K562 (cell line): ENCODE data around the gene CPNE6.

ENCODE experiments used
- FOS ChIP-seq: IDR thresholded peaks from 3 replicates; pipeline ENCODE4 v1.6.1; 2011; ENCODE audit not compliant: insufficient read length; ENCODE audit errors: extremely low read depth
- JUN ChIP-seq, 2 experiments: sonication (generic) in 1 of 2; formaldehyde crosslinking in 1 of 2; IDR thresholded peaks; 2 replicates each; pipeline versions ENCODE4 v1.6.1 to v1.8.0; 2012 to 2022; ENCODE audit warnings: borderline replicate concordance in 2 of 2, mild to moderate bottlenecking in 2 of 2, improper control_type of control experiment in 1 of 2, low read depth in 1 of 2, low read length in 1 of 2, missing genetic modification reagents in 1 of 2
- KDM1A ChIP-seq, 2 experiments: fragments of 450-650 bp; IDR thresholded peaks; 2 replicates each; pipeline ENCODE4 v1.6.1; 2016; ENCODE audit warnings: mild to moderate bottlenecking in 2 of 2
- ZNF274 ChIP-seq: IDR thresholded peaks from 2 replicates; pipeline ENCODE4 v1.6.1; 2011; ENCODE audit warnings: low read depth, mild to moderate bottlenecking, low read length, moderate library complexity, borderline replicate concordance
- TF ChIP-seq, protein P1 (sequence below), 3 experiments: IDR thresholded peaks in 2 of 3; conservative IDR thresholded peaks in 1 of 3; 2 replicates each; pipeline ENCODE4 v1.5.1; 2011 to 2012; ENCODE audit warnings: low read length in 3 of 3, mild to moderate bottlenecking in 3 of 3, control low read depth in 2 of 3, improper control_type of control experiment in 1 of 3, inconsistent platforms in 1 of 3, low read depth in 1 of 3, mixed read lengths in 1 of 3, moderate library complexity in 1 of 3; ENCODE audit not compliant: insufficient read depth in 2 of 3

DNA sequence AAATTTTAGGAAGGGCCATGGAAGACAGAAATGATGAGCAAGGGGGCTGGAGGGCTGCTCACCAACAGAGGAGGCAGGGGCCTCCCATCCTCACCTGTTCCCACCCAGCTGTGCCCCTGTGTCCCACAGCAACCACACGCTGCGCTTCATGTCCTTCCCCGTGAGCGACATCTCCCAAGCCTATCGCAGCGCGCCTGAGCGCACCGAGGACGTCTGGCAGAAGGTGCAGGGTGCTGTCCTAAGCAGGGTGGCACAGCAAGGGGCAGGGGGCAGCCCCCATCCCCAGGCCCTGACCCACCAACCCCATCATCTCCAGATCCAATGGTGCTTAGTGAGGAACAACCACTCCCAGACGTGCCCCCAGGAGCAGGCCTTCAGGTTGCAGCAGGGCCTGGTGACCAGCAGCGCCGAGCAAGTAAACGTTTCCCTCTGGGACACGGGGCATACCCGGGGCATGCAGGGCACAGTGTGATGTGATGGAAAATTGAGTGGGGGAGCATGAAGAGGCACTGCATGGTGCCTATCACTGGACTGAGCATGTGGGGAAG is 11.4 kb upstream of the CPNE6 start:
- no peak for TF ChIP-seq FOS
- TF ChIP-seq, protein P1, sequence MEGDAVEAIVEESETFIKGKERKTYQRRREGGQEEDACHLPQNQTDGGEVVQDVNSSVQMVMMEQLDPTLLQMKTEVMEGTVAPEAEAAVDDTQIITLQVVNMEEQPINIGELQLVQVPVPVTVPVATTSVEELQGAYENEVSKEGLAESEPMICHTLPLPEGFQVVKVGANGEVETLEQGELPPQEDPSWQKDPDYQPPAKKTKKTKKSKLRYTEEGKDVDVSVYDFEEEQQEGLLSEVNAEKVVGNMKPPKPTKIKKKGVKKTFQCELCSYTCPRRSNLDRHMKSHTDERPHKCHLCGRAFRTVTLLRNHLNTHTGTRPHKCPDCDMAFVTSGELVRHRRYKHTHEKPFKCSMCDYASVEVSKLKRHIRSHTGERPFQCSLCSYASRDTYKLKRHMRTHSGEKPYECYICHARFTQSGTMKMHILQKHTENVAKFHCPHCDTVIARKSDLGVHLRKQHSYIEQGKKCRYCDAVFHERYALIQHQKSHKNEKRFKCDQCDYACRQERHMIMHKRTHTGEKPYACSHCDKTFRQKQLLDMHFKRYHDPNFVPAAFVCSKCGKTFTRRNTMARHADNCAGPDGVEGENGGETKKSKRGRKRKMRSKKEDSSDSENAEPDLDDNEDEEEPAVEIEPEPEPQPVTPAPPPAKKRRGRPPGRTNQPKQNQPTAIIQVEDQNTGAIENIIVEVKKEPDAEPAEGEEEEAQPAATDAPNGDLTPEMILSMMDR (IDR thresholded peaks at IDR 0.05 in 2 of 3, conservative IDR thresholded peaks at IDR 0.05 in 1 of 3; ENCODE audit: insufficient read depth in 2 of 3, low read depth in 1 of 3, low read length in 3 of 3), result no peak
- TF ChIP-seq ZNF274, result no peak
- TF ChIP-seq JUN (IDR thresholded peaks at IDR 0.05; ENCODE audit: borderline replicate concordance, low read depth, low read length), result no peak
- TF ChIP-seq JUN (CRISPR knock-in tag; IDR thresholded peaks at IDR 0.05; ENCODE audit: borderline replicate concordance), result no peak
- no peak for TF ChIP-seq KDM1A (IDR thresholded peaks at IDR 0.05)
